ENCODE data around the gene SLC25A51. TPM values are rescaled to one million over a fixed set of nuclear protein-coding genes. Genes with fewer than 3 reads are reported as not detected.

SLC25A51 gene
- total RNA-seq, 4 donors from 2014 or later = 29.0 to 41.9 (median 39.3) TPM

- no peaks in the 10 kb centered on the region for H3K9me3 ChIP-seq
- H3K36me3 ChIP-seq = peaks cover 0 to 20% (median 11%) of the 10 kb centered on the region in 4 donors
- no peak overlapping the region for H3K4me3 ChIP-seq
- H3K4me1 ChIP-seq = no peaks in the 10 kb centered on the region
- TF ChIP-seq POLR2A (IDR thresholded peaks at IDR 0.05; ENCODE audit: low read depth) (no peak), POLR2AphosphoS5 (IDR thresholded peaks at IDR 0.05) (no peak), CTCF (IDR thresholded peaks at IDR 0.05) (no peak), EP300 (IDR thresholded peaks at IDR 0.05) (no peak)
- H3K27ac ChIP-seq (replicated peaks in 1 of 4) = no peak overlapping the region
- no peak for DNase-seq (ENCODE audit: extremely low spot score)
- WGBS = 85% methylated on average over 2 of the region's 2 CpGs
- no peaks in the 10 kb centered on the region for H3K27me3 ChIP-seq
- intact Hi-C loops (cut with DNase I) = no loop called here
Observed at GRCh38 chr9:37852222-37852621, 51.7 kb downstream of the SLC25A51 start.

- 89% methylated on average over 4 of the region's 4 CpGs for WGBS
- peaks cover 0 to 11% (median 10%) of the 10 kb centered on the region in 4 donors for H3K36me3 ChIP-seq
Observed at GRCh38 chr9:37840560-37841194, 63.2 kb downstream of the SLC25A51 start.

GRCh38 chr9:37839496-37840461 lies 64.1 kb downstream of the SLC25A51 start:
- DNase-seq (ENCODE audit: extremely low spot score) = no peak
- H3K9me3 ChIP-seq = no peaks in the 10 kb centered on the region
- no peak overlapping the region for H3K27ac ChIP-seq (replicated peaks in 1 of 4)
- H3K4me1 ChIP-seq = peaks cover 0 to 6% (median 0%) of the 10 kb centered on the region in 4 donors
- H3K27me3 ChIP-seq = no peaks in the 10 kb centered on the region
- H3K36me3 ChIP-seq = peaks cover 0 to 16% (median 11%) of the 10 kb centered on the region in 4 donors
- no peak overlapping the region for H3K4me3 ChIP-seq
- TF ChIP-seq POLR2AphosphoS5 (IDR thresholded peaks at IDR 0.05) (no peak), EP300 (IDR thresholded peaks at IDR 0.05) (no peak), CTCF (IDR thresholded peaks at IDR 0.05) (no peak), POLR2A (IDR thresholded peaks at IDR 0.05; ENCODE audit: low read depth) (no peak)
- 91% methylated on average over 3 of the region's 3 CpGs for WGBS
- intact Hi-C loops (cut with DNase I) = no loop called here

More at GRCh38 chr9:37840560-37841194, 63.2 kb downstream of the SLC25A51 start:
- intact Hi-C loops (cut with DNase I) = no loop called here
- DNase-seq (ENCODE audit: extremely low spot score) = no peak
- Histone ChIP-seq H3K9me3 (no peaks in the 10 kb centered on the region), H3K27me3 (no peaks in the 10 kb centered on the region), H3K4me3 (no peak overlapping the region), H3K27ac (replicated peaks in 1 of 4) (no peak overlapping the region), H3K4me1 (peaks cover 0 to 6% (median 0%) of the 10 kb centered on the region in 4 donors)
- TF ChIP-seq POLR2A (IDR thresholded peaks at IDR 0.05; ENCODE audit: low read depth) (no peak), CTCF (IDR thresholded peaks at IDR 0.05) (no peak), POLR2AphosphoS5 (IDR thresholded peaks at IDR 0.05) (no peak), EP300 (IDR thresholded peaks at IDR 0.05) (no peak)

Small RNA genes lying within 50 kb of the gene (small RNA-seq; reads per million reads assigned to genes)
- gene RNU7-124P = 0 reads per million in 3 donors

Other genes with a start within 250 kb of the SLC25A51 start
- 10 to 100 TPM in 1 of 4 donors, 1 to 10 TPM in 3; 5.5 to 11.2 (median 6.8) TPM for gene TRMT10B, start 150.3 kb downstream of the SLC25A51 start, total RNA-seq
- 10 to 100 TPM; 32.0 to 52.0 (median 43.0) TPM for gene EXOSC3, start 119.1 kb downstream of the SLC25A51 start, total RNA-seq
- 10 to 100 TPM; 19.4 to 40.6 (median 36.6) TPM for gene DCAF10, start 103.3 kb downstream of the SLC25A51 start, total RNA-seq
- gene SHB, start 165.1 kb upstream of the SLC25A51 start, total RNA-seq = 10 to 100 TPM; 16.6 to 21.2 (median 21.0) TPM